HG02970 (cell line): ENCODE measurements around the gene CTNNAL1.
"Not testable (repeated sequence)": the region's sequence is repeated elsewhere in the genome, so short reads cannot be mapped to it uniquely, and the experiment has no call there.

Source experiments
- ATAC-seq: cut with Tn5 transposase; IDR thresholded peaks from one replicate; pipeline ENCODE4 v1.9.1; 2021; ENCODE audit warnings: mild to moderate bottlenecking, moderate library complexity, moderate number of reproducible peaks; ENCODE audit not compliant: unreplicated experiment, low FRiP score

Gene CTNNAL1

GRCh38 chr9:108937561-108938305, 75.6 kb downstream of the CTNNAL1 start:
- ATAC-seq = no peak

GRCh38 chr9:108934323-108934893, 78.9 kb downstream of the CTNNAL1 start, which contains the start of gene ABITRAM:
Gene ABITRAM (plus strand): TSS chr9:108934400. CDS start chr9:108934487, 87 bp downstream.
- ATAC-seq = peak; percentile 81

- ATAC-seq = peak; percentile 91
These were observed 79.5 kb downstream of the CTNNAL1 start, which contains the start of gene ELP1 for GRCh38 chr9:108933718-108934322. Gene ELP1 (minus strand): TSS chr9:108934124. CDS start chr9:108931146, 2,978 bp downstream.

GRCh38 chr9:108933231-108933717, 80.0 kb downstream of the CTNNAL1 start:
- peak; percentile 1 for ATAC-seq

GRCh38 chr9:108928386-108928785, 84.9 kb downstream of the CTNNAL1 start:
- ATAC-seq = no peak

GRCh38 chr9:108924466-108924865, 88.8 kb downstream of the CTNNAL1 start:
- ATAC-seq = no peak

- no peak for ATAC-seq
These were observed 92.1 kb downstream of the CTNNAL1 start for GRCh38 chr9:108921200-108921599.

- ATAC-seq = not testable (repeated sequence)
These were observed 92.9 kb downstream of the CTNNAL1 start for GRCh38 chr9:108920401-108920800.

GRCh38 chr9:108919517-108919916, 93.8 kb downstream of the CTNNAL1 start:
- ATAC-seq = no peak

- ATAC-seq = no peak
These were observed 99.9 kb downstream of the CTNNAL1 start for GRCh38 chr9:108913391-108913790.

GRCh38 chr9:108911820-108912219, 101.5 kb downstream of the CTNNAL1 start:
- ATAC-seq = no peak

- ATAC-seq = no peak
These were observed 102.4 kb downstream of the CTNNAL1 start for GRCh38 chr9:108910914-108911313.

- ATAC-seq = no peak
These were observed 102.9 kb downstream of the CTNNAL1 start for GRCh38 chr9:108910402-108910801.

- ATAC-seq = no peak
These were observed 107.8 kb downstream of the CTNNAL1 start for GRCh38 chr9:108905494-108905893.

GRCh38 chr9:108904161-108904560, 109.1 kb downstream of the CTNNAL1 start:
- no peak for ATAC-seq

- no peak for ATAC-seq
These were observed 109.7 kb downstream of the CTNNAL1 start for GRCh38 chr9:108903420-108904103.

- no peak for ATAC-seq
These were observed 113.1 kb downstream of the CTNNAL1 start for GRCh38 chr9:108900176-108900575.

- not testable (repeated sequence) for ATAC-seq
These were observed 114.1 kb downstream of the CTNNAL1 start for GRCh38 chr9:108899023-108899695.

GRCh38 chr9:108897324-108898096, 115.8 kb downstream of the CTNNAL1 start:
- no peak for ATAC-seq
